EL (cell line): ENCODE data around the gene BFSP2.
A peak's percentile ranks its signal among the peaks of the same experiment; 100 is the strongest.

Source experiments
- DNase-seq: peaks from one replicate; pipeline ENCODE4 v3.0.0-alpha.2; 2016

BFSP2 gene

GRCh38 chr3:133383741-133384140, 16.1 kb upstream of the BFSP2 start:
- no peak for DNase-seq

GRCh38 chr3:133384331-133385027, 15.4 kb upstream of the BFSP2 start:
- DNase-seq, result peak; percentile 58

GRCh38 chr3:133386876-133387275, 13.0 kb upstream of the BFSP2 start:
- no peak for DNase-seq

- no peak for DNase-seq
These were observed 12.5 kb upstream of the BFSP2 start for GRCh38 chr3:133387341-133387740.

GRCh38 chr3:133388696-133389395, 11.0 kb upstream of the BFSP2 start:
- no peak for DNase-seq

GRCh38 chr3:133390715-133391114, 9.1 kb upstream of the BFSP2 start:
- no peak for DNase-seq

GRCh38 chr3:133393204-133393603, 6.7 kb upstream of the BFSP2 start:
- DNase-seq, result no peak

- no peak for DNase-seq
These were observed 6.0 kb upstream of the BFSP2 start for GRCh38 chr3:133393691-133394474.

- DNase-seq, result no peak
These were observed 5.1 kb upstream of the BFSP2 start for GRCh38 chr3:133394561-133395311.

- DNase-seq, result no peak
These were observed 3.0 kb upstream of the BFSP2 start for GRCh38 chr3:133396906-133397305.

- no peak for DNase-seq
These were observed 1.7 kb downstream of the BFSP2 start for GRCh38 chr3:133401374-133402135.

GRCh38 chr3:133404920-133405319, 5.1 kb downstream of the BFSP2 start:
- DNase-seq, result no peak

- DNase-seq, result peak; percentile 57
These were observed 8.5 kb downstream of the BFSP2 start for GRCh38 chr3:133408366-133408765.

- peak; percentile 77 for DNase-seq
These were observed 9.1 kb downstream of the BFSP2 start for GRCh38 chr3:133408961-133409360.

GRCh38 chr3:133410191-133410892, 10.5 kb downstream of the BFSP2 start:
- no peak for DNase-seq

GRCh38 chr3:133412183-133413132, 12.6 kb downstream of the BFSP2 start:
- peak; percentile 70 for DNase-seq

GRCh38 chr3:133413161-133414020, 13.5 kb downstream of the BFSP2 start:
- DNase-seq, result peak; percentile 56

- no peak for DNase-seq
These were observed 14.2 kb downstream of the BFSP2 start for GRCh38 chr3:133414021-133414392.

- DNase-seq, result no peak
These were observed 18.5 kb downstream of the BFSP2 start for GRCh38 chr3:133418361-133418760.
